Astrocyte of the cerebellum (primary cell): ENCODE data around the gene USP11.

ENCODE experiments used
- DNase-seq: peaks from one replicate; pipeline ENCODE4 v3.0.0-alpha.2; 2011; ENCODE audit warnings: low read depth
- H3K4me3 ChIP-seq: 2 replicates; pipeline ENCODE4 v1.5.1; 2011; ENCODE audit warnings: mild to moderate bottlenecking, low read depth, low read length, moderate library complexity
- in situ Hi-C: cut with HindIII; loops from 2 replicates; pipeline ENCODE4 v1.10.0; 2017; ENCODE audit warnings: low sequenced_read_pairs
- TF ChIP-seq, protein P1 (sequence below): IDR thresholded peaks from 2 replicates; pipeline ENCODE4 v1.5.1; 2012; ENCODE audit warnings: low read length, low read depth, moderate library complexity, mild to moderate bottlenecking; ENCODE audit errors: missing control alignments

The USP11 gene

DNA sequence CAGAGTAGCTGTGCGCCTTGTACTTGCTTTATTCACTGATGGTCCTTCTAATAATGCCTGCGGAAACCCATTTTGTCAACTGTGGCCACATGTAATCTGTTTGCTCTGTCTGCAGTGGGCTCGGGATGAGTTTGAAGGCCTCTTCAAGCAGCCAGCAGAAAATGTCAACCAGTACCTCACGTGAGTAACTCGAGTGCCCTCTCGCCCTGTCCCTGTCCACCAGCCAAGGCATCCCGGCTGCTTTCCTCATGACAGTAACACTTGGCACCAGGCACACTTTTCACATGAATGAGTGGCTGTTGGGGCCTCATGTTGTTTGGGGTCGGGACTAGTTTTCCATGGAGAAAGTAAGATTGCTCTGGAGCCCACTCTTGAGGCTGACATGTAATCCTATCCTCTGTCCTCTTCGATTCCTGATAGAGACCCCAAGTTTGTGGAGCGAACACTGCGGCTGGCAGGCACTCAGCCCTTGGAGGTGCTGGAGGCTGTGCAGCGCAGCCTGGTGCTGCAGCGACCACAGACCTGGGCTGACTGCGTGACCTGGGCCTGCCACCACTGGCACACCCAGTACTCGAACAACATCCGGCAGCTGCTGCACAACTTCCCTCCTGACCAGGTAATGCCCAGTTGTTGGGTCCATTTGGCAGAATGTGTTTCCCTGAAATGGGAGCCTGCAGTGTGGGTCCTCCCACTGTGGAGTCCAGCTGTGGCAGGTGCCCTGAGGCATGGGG lies 23.1 kb upstream of the USP11 start:
- TF ChIP-seq, protein P1, sequence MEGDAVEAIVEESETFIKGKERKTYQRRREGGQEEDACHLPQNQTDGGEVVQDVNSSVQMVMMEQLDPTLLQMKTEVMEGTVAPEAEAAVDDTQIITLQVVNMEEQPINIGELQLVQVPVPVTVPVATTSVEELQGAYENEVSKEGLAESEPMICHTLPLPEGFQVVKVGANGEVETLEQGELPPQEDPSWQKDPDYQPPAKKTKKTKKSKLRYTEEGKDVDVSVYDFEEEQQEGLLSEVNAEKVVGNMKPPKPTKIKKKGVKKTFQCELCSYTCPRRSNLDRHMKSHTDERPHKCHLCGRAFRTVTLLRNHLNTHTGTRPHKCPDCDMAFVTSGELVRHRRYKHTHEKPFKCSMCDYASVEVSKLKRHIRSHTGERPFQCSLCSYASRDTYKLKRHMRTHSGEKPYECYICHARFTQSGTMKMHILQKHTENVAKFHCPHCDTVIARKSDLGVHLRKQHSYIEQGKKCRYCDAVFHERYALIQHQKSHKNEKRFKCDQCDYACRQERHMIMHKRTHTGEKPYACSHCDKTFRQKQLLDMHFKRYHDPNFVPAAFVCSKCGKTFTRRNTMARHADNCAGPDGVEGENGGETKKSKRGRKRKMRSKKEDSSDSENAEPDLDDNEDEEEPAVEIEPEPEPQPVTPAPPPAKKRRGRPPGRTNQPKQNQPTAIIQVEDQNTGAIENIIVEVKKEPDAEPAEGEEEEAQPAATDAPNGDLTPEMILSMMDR: no peak
- DNase-seq: no peak
- no peak overlapping the region for H3K4me3 ChIP-seq
- in situ Hi-C loops: no loop called here

DNA sequence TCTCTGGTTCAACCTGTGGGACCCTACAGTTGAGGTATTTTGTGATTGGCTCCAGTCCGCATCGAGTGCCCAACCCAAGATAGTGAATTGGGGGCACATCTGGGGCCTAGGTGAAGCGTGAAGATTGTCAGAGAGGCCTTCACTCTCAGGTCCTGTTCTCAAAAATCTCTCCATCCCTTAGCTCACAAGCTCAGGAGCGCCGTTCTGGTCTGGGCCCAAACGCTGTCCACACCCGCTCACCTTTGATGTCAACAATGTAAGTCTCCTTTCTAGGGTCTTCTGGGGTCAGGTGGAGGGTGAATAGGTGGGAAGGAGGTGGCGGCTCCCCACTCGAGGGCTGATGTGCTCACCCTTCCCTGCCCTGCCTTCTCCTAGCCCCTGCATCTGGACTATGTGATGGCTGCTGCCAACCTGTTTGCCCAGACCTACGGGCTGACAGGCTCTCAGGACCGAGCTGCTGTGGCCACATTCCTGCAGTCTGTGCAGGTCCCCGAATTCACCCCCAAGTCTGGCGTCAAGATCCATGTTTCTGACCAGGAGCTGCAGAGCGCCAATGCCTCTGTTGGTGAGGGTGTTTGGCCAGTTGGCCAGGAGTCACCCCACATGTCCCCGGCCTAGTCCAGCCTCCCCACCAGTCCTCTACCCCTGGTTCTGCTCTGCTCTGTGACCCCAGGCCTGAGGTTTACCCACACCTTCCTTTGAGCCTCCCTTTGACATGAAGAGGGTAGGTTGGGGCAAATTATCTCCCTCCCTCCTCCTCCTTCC lies 22.0 kb upstream of the USP11 start:
- H3K4me3 ChIP-seq: no peak overlapping the region
- TF ChIP-seq, protein P1: no peak
- no peak for DNase-seq
- in situ Hi-C loops: no loop called here

DNA sequence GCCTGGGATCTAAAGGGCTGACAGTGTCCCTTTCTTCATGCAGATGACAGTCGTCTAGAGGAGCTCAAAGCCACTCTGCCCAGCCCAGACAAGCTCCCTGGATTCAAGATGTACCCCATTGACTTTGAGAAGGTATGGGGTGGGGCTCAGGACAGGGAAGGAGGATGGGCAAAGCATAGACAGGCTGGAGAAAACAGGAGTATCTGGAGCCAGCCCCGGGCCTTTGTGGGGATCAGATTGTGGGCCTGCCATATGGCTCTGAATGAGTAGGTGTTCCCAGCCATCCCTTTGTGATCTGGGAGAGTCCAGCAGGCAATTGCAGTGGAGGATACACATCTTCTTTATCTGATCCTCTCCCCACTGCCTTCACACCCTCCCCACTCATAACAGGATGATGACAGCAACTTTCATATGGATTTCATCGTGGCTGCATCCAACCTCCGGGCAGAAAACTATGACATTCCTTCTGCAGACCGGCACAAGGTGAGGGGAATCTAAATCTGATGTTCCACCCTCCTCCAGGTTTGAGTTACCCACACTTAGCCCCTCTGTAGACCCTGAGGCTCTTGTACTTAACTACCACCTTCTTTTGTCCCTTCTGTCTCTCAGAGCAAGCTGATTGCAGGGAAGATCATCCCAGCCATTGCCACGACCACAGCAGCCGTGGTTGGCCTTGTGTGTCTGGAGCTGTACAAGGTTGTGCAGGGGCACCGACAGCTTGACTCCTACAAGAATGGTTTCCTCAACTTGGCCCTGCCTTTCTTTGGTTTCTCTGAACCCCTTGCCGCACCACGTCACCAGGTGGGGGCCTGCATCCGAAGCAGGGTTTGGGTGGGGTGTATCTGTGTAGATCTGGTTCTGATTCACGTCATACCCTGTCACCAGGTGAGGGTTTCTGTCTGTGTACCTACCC lies 20.2 kb upstream of the USP11 start:
- no peak overlapping the region for H3K4me3 ChIP-seq
- in situ Hi-C loops: no loop called here
- TF ChIP-seq, protein P1: no peak
- DNase-seq: no peak

DNA sequence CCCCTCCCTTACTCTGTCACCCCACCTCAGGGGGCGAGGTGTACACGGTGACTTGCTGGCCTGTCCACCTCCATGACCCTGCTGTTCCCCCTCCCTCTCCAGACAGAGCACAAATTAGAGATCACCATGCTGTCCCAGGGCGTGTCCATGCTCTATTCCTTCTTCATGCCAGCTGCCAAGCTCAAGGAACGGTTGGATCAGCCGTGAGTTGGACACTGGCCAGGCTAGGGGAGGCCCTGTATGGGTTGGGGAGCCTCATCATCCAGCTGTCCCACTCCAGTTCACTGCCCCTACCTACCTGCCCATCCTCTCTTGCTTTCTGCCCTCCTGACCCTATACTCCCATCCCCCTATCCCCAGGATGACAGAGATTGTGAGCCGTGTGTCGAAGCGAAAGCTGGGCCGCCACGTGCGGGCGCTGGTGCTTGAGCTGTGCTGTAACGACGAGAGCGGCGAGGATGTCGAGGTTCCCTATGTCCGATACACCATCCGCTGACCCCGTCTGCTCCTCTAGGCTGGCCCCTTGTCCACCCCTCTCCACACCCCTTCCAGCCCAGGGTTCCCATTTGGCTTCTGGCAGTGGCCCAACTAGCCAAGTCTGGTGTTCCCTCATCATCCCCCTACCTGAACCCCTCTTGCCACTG lies 18.3 kb upstream of the USP11 start:
- no peak overlapping the region for H3K4me3 ChIP-seq
- TF ChIP-seq, protein P1: no peak
- no peak for DNase-seq
- in situ Hi-C loops: no loop called here

DNA sequence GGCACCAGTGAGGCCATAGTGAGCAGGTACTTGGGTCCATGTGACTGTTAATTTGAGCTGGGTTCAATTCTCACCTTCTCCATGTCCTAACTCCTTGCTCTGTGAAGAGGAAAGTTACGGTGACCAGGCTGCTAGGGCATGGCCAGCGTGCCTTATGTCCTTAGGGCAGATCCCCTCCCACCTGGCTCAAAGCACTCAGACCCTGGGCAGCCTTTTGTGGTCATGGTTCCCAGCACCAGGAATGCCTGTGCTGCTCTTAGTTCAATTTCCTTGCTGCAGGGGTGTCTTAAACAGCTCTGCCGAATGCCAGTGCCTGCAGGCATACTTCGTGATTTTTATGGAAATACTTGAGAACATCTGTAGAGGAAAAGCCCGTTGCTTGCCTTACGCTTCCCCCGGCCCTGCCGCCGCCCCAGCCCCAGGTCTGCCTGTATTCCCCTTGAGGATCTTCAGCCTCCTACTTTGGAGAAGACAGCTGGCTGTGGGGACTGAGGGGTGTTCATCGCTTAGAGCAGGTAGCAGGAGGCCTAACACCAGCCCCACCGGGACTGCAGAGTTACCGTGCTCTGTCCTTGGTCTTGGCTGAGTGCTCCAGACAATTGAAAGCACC lies 17.4 kb upstream of the USP11 start:
- in situ Hi-C loops: no loop called here
- H3K4me3 ChIP-seq: no peak overlapping the region
- TF ChIP-seq, protein P1: no peak
- no peak for DNase-seq
